ENCODE measurements around the gene SLC6A14.

GRCh38 chrX:116395752-116396151 lies 40.7 kb upstream of the SLC6A14 start:
- TF ChIP-seq SUZ12 (IDR thresholded peaks at IDR 0.05; ENCODE audit: extremely low read depth, insufficient read depth, insufficient read length) (no peak), YY1 (IDR thresholded peaks at IDR 0.05; ENCODE audit: insufficient read depth, insufficient read length) (no peak), ZNF274 (IDR thresholded peaks at IDR 0.05; ENCODE audit: low read depth, low read length) (no peak)

All from NT2/D1 (cell line).